Right lobe of liver (tissue), 6 donors: Measurements from ENCODE around the gene UGT1A10. TPM values are rescaled to one million over a fixed set of nuclear protein-coding genes. Genes with fewer than 3 reads are reported as not detected.

ENCODE experiments used
- ATAC-seq, 4 donors: fragments of 200-7000 bp; cut with Tn5 transposase; one replicate each; pipeline ENCODE4 v1.9.1; 2020; ENCODE audit warnings: mild to moderate bottlenecking in 4 of 4, moderate library complexity in 4 of 4
- DNase-seq, 3 donors: peaks; one replicate each; pipeline ENCODE4 v3.0.0-alpha.2; 2020
- H3K27ac ChIP-seq, 3 donors: fragments of 200-600 bp; one replicate each; pipeline ENCODE4 v1.8.0; 2022
- H3K27me3 ChIP-seq, 2 donors: fragments of 200-600 bp; one replicate each; pipeline ENCODE4 v1.8.0; 2022
- H3K36me3 ChIP-seq, 4 donors: fragments of 200-600 bp; sonication (generic) in 1 of 4; one replicate each; pipeline versions ENCODE4 v1.5.1 to v1.8.0; 2017 to 2022; ENCODE audit warnings: control low read depth in 1 of 4
- H3K4me1 ChIP-seq, 4 donors: fragments of 200-600 bp; sonication (generic) in 1 of 4; one replicate each; pipeline versions ENCODE4 v1.5.1 to v1.8.0; 2017 to 2022; ENCODE audit warnings: control low read depth in 1 of 4
- H3K4me3 ChIP-seq, 3 donors: fragments of 200-600 bp; one replicate each; pipeline ENCODE4 v1.8.0; 2022
- H3K9me3 ChIP-seq, 4 donors: fragments of 200-600 bp; sonication (generic) in 1 of 4; one replicate each; pipeline versions ENCODE4 v1.5.1 to v1.8.0; 2017 to 2022; ENCODE audit warnings: control low read depth in 1 of 4
- CTCF ChIP-seq, 4 donors: fragments of 200-600 bp in 3 of 4; fragments of 450-650 bp in 1 of 4; IDR thresholded peaks; one replicate each; pipeline versions ENCODE4 v1.5.1 to v1.8.0; 2016 to 2022; ENCODE audit warnings: antibody characterized with exemption in 4 of 4, mild to moderate bottlenecking in 2 of 4
- POLR2A ChIP-seq: fragments of 450-650 bp; IDR thresholded peaks from one replicate; pipeline ENCODE4 v1.6.1; 2017; ENCODE audit warnings: antibody characterized with exemption, mild to moderate bottlenecking
- WGBS: methylation state at CpG from one replicate; pipeline ENCODE4 v1.1.6; 2018; ENCODE audit warnings: low coverage, low lambda C conversion rate; ENCODE audit not compliant: insufficient coverage; ENCODE audit errors: missing lambda C conversion rate; 5-methylcytosine and 5-hydroxymethylcytosine counted together
- intact Hi-C, 2 donors: fragments of 100-400 bp; cut with DNase I; formaldehyde crosslinking; loops; one replicate each; pipeline versions ENCODE4 v1.11.2 to v1.14.1; 2022
- total RNA-seq, 6 experiments: library from RNA; depleted of rRNA in 2 of 6; stranded (reverse); fragments of >200 nt in 2 of 6; fragmentation: NEBNext Ultra II Directional in 3 of 6; extraction: Animal tissue kit (Norgen Biotek cat#: 25700) in 3 of 6; gene quantifications; one replicate each; pipeline versions ENCODE4 v1.1.0 to v1.2.4, GENCODE V29; 2016 to 2023
- donor health status: DM: no; HTN: yes; CAD: no.
- donor health status: DM: no; HTN: no; CAD: no.
- donor health status: DM: no; HTN: no; CAD: no.
- donor health status: DM: no; HTN: yes; CAD: no.
- donor health status: DM: no; HTN: yes; CAD: no.

Gene UGT1A10
- total RNA-seq, 6 experiments from 2014 or later, result 0.11 TPM; not detected in 5

DNA sequence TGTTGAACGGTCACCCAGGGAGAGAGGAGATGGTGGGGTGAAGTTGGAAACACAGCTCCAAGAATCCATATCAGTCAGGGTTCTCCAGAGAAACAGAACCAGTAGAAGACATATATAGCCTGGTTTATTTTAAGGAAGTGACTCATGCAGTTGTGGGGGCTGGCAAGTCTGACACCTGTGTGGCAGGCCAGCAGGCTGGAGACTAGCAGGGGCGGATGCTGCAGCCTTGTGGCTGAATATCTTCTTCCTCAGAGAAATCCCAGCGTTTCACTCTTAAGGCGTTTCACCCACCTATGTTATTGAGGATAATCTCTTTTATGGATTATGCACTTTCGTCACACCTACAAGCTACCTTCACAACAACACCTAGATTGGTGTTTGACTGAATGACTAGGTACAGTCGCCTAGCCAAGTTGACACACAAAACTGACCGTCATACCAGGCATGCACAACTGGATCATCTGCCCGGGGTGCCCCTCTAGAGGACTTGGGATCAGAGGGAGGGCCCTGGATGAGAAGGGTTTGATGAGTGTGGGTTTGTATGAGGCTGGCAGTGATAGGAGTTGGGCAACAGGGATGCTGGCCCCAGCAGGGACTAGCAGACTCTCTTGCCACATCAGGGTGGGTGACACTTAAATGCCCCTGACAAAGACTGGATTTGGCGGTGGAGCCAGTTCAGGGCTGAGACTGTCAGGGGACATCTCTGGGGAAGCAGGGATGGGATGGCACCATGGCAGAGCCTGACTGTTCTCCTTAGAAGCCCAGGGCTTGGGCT is 165.3 kb downstream of the UGT1A10 start:
- DNase-seq (no peak), ATAC-seq (no peak)
- no peak overlapping the region for H3K27ac ChIP-seq
- intact Hi-C loops, result no loop called here
- WGBS, result 74% methylated on average over 7 of the region's 9 CpGs
- H3K4me1 ChIP-seq, result no peaks in the 10 kb centered on the region
- no peaks in the 10 kb centered on the region for H3K36me3 ChIP-seq
- no peaks in the 10 kb centered on the region for H3K27me3 ChIP-seq
- no peaks in the 10 kb centered on the region for H3K9me3 ChIP-seq
- no peak for TF ChIP-seq POLR2A
- TF ChIP-seq CTCF (IDR thresholded peaks at IDR 0.05), result no peak
- no peak overlapping the region for H3K4me3 ChIP-seq

GRCh38 chr2:233802132-233802815 is 166.0 kb downstream of the UGT1A10 start:
- no peaks in the 10 kb centered on the region for H3K9me3 ChIP-seq
- TF ChIP-seq CTCF (IDR thresholded peaks at IDR 0.05), result no peak
- no peak for TF ChIP-seq POLR2A
- no peak overlapping the region for H3K4me3 ChIP-seq
- H3K4me1 ChIP-seq, result no peaks in the 10 kb centered on the region
- intact Hi-C loops, result no loop called here
- ATAC-seq (no peak), DNase-seq (no peak)
- no CpG with 5 or more reads among the region's 3 CpGs for WGBS
- H3K36me3 ChIP-seq, result no peaks in the 10 kb centered on the region
- H3K27ac ChIP-seq, result no peak overlapping the region
- H3K27me3 ChIP-seq, result no peaks in the 10 kb centered on the region

DNA sequence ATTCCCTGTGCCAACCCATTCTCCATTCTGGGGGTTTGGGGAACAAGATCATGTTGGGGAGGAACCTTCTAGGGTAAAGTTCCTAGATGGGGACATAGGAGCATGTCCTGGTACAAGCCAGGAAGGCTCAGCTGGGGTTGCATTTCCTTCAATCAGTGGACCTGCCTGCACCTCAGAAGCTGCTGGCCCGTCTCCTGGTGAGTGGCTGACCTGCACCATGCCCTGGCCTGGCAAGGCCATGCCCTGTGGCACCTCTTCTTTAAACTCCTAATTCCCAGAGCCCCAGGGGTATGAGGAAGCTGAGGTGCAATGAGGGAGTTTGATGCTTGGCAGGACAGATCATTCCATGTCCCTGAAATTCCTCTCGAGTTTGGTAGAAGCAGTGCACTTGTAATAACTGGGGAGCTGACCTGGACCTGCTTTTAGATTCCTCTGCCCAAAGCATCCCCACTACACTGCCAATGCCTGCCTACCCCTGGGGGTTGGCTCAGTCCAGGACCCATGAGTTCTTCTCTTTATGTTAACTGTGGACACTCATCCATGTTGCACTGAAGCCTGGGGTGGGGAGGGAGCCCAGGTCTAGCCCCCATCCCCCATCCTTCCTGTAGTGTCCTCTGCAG is 167.2 kb downstream of the UGT1A10 start:
- Histone ChIP-seq H3K27ac (no peak overlapping the region), H3K4me1 (no peaks in the 10 kb centered on the region), H3K36me3 (no peaks in the 10 kb centered on the region), H3K27me3 (no peaks in the 10 kb centered on the region), H3K9me3 (no peaks in the 10 kb centered on the region), H3K4me3 (no peak overlapping the region)
- ATAC-seq (no peak), DNase-seq (no peak)
- TF ChIP-seq POLR2A, result no peak
- intact Hi-C loops, result no loop called here
- WGBS, result no CpG with 5 or more reads among the region's 2 CpGs

GRCh38 chr2:233803994-233804393 is 167.7 kb downstream of the UGT1A10 start:
- Histone ChIP-seq H3K27me3 (no peaks in the 10 kb centered on the region), H3K4me1 (no peaks in the 10 kb centered on the region), H3K36me3 (no peaks in the 10 kb centered on the region), H3K9me3 (no peaks in the 10 kb centered on the region), H3K27ac (no peak overlapping the region), H3K4me3 (no peak overlapping the region)
- no peak for TF ChIP-seq POLR2A
- no peak for TF ChIP-seq CTCF (IDR thresholded peaks at IDR 0.05)
- intact Hi-C loops, result no loop called here
- ATAC-seq, result no peak
- no peak for DNase-seq
- WGBS, result 68% methylated on average over 4 of the region's 8 CpGs
